HUES64 (cell line): ENCODE measurements around the gene FKBP8.

Experiments used
- H3K27ac ChIP-seq: 2 replicates; pipeline ENCODE4 v1.7.0; 2013; ENCODE audit warnings: low read depth, low read length, inconsistent platforms
- H3K27me3 ChIP-seq: 2 replicates; pipeline ENCODE4 v1.6.1; 2013; ENCODE audit warnings: mild to moderate bottlenecking, low read length; ENCODE audit not compliant: insufficient read depth
- H3K36me3 ChIP-seq: 2 replicates; pipeline ENCODE4 v1.6.1; 2013; ENCODE audit warnings: mild to moderate bottlenecking, low read length; ENCODE audit not compliant: insufficient read depth
- H3K4me1 ChIP-seq: 2 replicates; pipeline ENCODE4 v1.6.1; 2013; ENCODE audit warnings: mild to moderate bottlenecking, low read length, moderate library complexity; ENCODE audit not compliant: insufficient read depth
- H3K4me3 ChIP-seq: 2 replicates; pipeline ENCODE4 v1.5.1; 2013; ENCODE audit warnings: mild to moderate bottlenecking, low read length, moderate library complexity
- H3K9ac ChIP-seq: 2 replicates; pipeline ENCODE4 v1.6.1; 2013; ENCODE audit warnings: mild to moderate bottlenecking, low read depth, low read length
- H3K9me3 ChIP-seq: 2 replicates; pipeline ENCODE4 v1.6.1; 2013; ENCODE audit warnings: low read depth, low read length; ENCODE audit not compliant: insufficient read depth
- WGBS: fragments of 150-250, 120-280 bp; methylation state at CpG from one replicate; pipeline ENCODE4 v1.1.7; 2013; ENCODE audit warnings: missing lambda C conversion rate; 5-methylcytosine and 5-hydroxymethylcytosine counted together

The FKBP8 gene

GRCh38 chr19:18499055-18499775 is 44.2 kb downstream of the FKBP8 start:
- 88% methylated on average over 7 of the region's 7 CpGs for WGBS
- Histone ChIP-seq H3K4me3 (no peak overlapping the region), H3K36me3 (no peaks in the 10 kb centered on the region), H3K27me3 (no peaks in the 10 kb centered on the region), H3K9ac (no peak overlapping the region), H3K4me1 (0 out of 2 replicates have a peak, but pooled peaks cover 5% of the 10 kb centered on the region), H3K9me3 (no peaks in the 10 kb centered on the region), H3K27ac (no peak overlapping the region)

GRCh38 chr19:18496980-18497256 is 46.5 kb downstream of the FKBP8 start:
- Histone ChIP-seq H3K9ac (no peak overlapping the region), H3K36me3 (no peaks in the 10 kb centered on the region), H3K9me3 (no peaks in the 10 kb centered on the region), H3K4me1 (0 out of 2 replicates have a peak, but pooled peaks cover 5% of the 10 kb centered on the region), H3K27ac (no peak overlapping the region), H3K4me3 (no peak overlapping the region), H3K27me3 (no peaks in the 10 kb centered on the region)
- WGBS: 95% methylated on average over 4 of the region's 4 CpGs

GRCh38 chr19:18496167-18496979 is 47.0 kb downstream of the FKBP8 start:
- no peaks in the 10 kb centered on the region for H3K27me3 ChIP-seq
- H3K4me1 ChIP-seq: 0 out of 2 replicates have a peak, but pooled peaks cover 5% of the 10 kb centered on the region
- H3K27ac ChIP-seq: no peak overlapping the region
- WGBS: 89% methylated on average over 11 of the region's 11 CpGs
- no peak overlapping the region for H3K4me3 ChIP-seq
- no peaks in the 10 kb centered on the region for H3K36me3 ChIP-seq
- H3K9ac ChIP-seq: no peak overlapping the region
- H3K9me3 ChIP-seq: no peaks in the 10 kb centered on the region

GRCh38 chr19:18495204-18495911 is 48.0 kb downstream of the FKBP8 start:
- no peak overlapping the region for H3K4me3 ChIP-seq
- H3K27ac ChIP-seq: no peak overlapping the region
- 81% methylated on average over 14 of the region's 14 CpGs for WGBS
- no peak overlapping the region for H3K9ac ChIP-seq
- no peaks in the 10 kb centered on the region for H3K27me3 ChIP-seq
- no peaks in the 10 kb centered on the region for H3K36me3 ChIP-seq
- 0 out of 2 replicates have a peak, but pooled peaks cover 5% of the 10 kb centered on the region for H3K4me1 ChIP-seq
- no peaks in the 10 kb centered on the region for H3K9me3 ChIP-seq

- Histone ChIP-seq H3K27me3 (no peaks in the 10 kb centered on the region), H3K9ac (no peak overlapping the region), H3K9me3 (no peaks in the 10 kb centered on the region), H3K4me1 (0 out of 2 replicates have a peak, but pooled peaks cover 5% of the 10 kb centered on the region), H3K4me3 (no peak overlapping the region), H3K36me3 (no peaks in the 10 kb centered on the region), H3K27ac (no peak overlapping the region)
- 90% methylated on average over 7 of the region's 7 CpGs for WGBS
These were observed 49.1 kb downstream of the FKBP8 start for GRCh38 chr19:18494267-18494607.

- no peak overlapping the region for H3K4me3 ChIP-seq
- H3K9me3 ChIP-seq: no peaks in the 10 kb centered on the region
- no peak overlapping the region for H3K9ac ChIP-seq
- H3K27me3 ChIP-seq: no peaks in the 10 kb centered on the region
- 87% methylated on average over 13 of the region's 13 CpGs for WGBS
- no peaks in the 10 kb centered on the region for H3K36me3 ChIP-seq
- 0 out of 2 replicates have a peak, but pooled peaks cover 5% of the 10 kb centered on the region for H3K4me1 ChIP-seq
- H3K27ac ChIP-seq: no peak overlapping the region
These were observed 49.7 kb downstream of the FKBP8 start for GRCh38 chr19:18493440-18494266.

- Histone ChIP-seq H3K27ac (no peak overlapping the region), H3K4me3 (no peak overlapping the region), H3K4me1 (0 out of 2 replicates have a peak, but pooled peaks cover 5% of the 10 kb centered on the region), H3K27me3 (no peaks in the 10 kb centered on the region), H3K36me3 (no peaks in the 10 kb centered on the region), H3K9me3 (no peaks in the 10 kb centered on the region), H3K9ac (no peak overlapping the region)
- WGBS: 90% methylated on average over 15 of the region's 15 CpGs
These were observed 51.1 kb downstream of the FKBP8 start for GRCh38 chr19:18491995-18492953.

- 93% methylated on average over 6 of the region's 6 CpGs for WGBS
- Histone ChIP-seq H3K9ac (no peak overlapping the region), H3K4me1 (0 out of 2 replicates have a peak, but pooled peaks cover 8% of the 10 kb centered on the region), H3K27me3 (no peaks in the 10 kb centered on the region), H3K27ac (no peak overlapping the region), H3K9me3 (no peaks in the 10 kb centered on the region), H3K4me3 (no peak overlapping the region), H3K36me3 (no peaks in the 10 kb centered on the region)
These were observed 52.6 kb downstream of the FKBP8 start for GRCh38 chr19:18490728-18491127.

- H3K27ac ChIP-seq: no peak overlapping the region
- H3K4me3 ChIP-seq: no peak overlapping the region
- H3K9me3 ChIP-seq: no peaks in the 10 kb centered on the region
- no peaks in the 10 kb centered on the region for H3K27me3 ChIP-seq
- 84% methylated on average over 14 of the region's 14 CpGs for WGBS
- 0 out of 2 replicates have a peak, but pooled peaks cover 4% of the 10 kb centered on the region for H3K4me1 ChIP-seq
- no peak overlapping the region for H3K9ac ChIP-seq
- H3K36me3 ChIP-seq: no peaks in the 10 kb centered on the region
These were observed 53.7 kb downstream of the FKBP8 start for GRCh38 chr19:18489627-18490184.
